ENCODE data around the gene IMMP2L. TPM values are rescaled to one million over a fixed set of nuclear protein-coding genes. Genes with fewer than 3 reads are reported as not detected.

The IMMP2L gene
- total and polyA plus RNA-seq, 2 of the 4 experiments (the other 2 are of a cell fraction): 5.8 to 9.3 TPM

DNA sequence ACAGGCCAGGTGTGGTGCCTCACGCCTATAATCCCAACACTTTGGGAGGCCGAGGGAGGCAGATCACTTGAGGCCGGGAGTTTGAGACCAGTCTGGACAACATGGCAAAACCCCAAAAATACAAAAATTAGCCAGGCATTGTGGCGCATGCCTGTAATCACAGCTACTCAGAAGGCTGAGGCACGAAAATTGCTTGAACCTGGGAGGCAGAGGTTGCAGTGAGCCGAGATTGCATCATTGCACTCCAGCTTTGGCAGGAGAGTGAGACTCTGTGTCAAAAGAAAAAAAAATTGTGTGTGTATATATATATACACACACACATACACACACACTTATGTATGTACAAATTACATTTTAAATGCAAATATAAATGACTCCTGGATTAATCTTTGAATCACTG is 548.2 kb downstream of the IMMP2L start:
- H3K4me1 ChIP-seq (ENCODE audit: control insufficient read depth, insufficient read depth, low read length): no peaks in the 10 kb centered on the region; the same call in 1 of the 2 replicates
- POLR2A ChIA-PET (ENCODE audit: unreplicated experiment): no interaction called here
- no peak overlapping the region for H3K14ac ChIP-seq (replicated peaks; ENCODE audit: low read depth, low read length)
- no peak overlapping the region for H2AK9ac ChIP-seq (replicated peaks; ENCODE audit: low read depth, low read length, poor library complexity)
- no peak overlapping the region for H3K4ac ChIP-seq (ENCODE audit: low read depth, low read length)
- intact Hi-C loops (cut with micrococcal nuclease): no loop called here
- no peak overlapping the region for H2BK120ac ChIP-seq (ENCODE audit: low read depth, low read length)
- dilution Hi-C loops (cut with HindIII; ENCODE audit: low sequenced_read_pairs, unreplicated experiment): no loop called here
- ATAC-seq (ENCODE audit: low read depth) (no peak), DNase-seq (peak; percentile 9)
- H3K27ac ChIP-seq (ENCODE audit: insufficient read depth, low read length): no peak overlapping the region
- 33% methylated on average over 1 of the region's 6 CpGs; no CpG with 5 or more reads in 1 of the 2 experiments for whole genome bisulfite sequencing, 2 experiments (ENCODE audit: extremely low coverage in 2 of 2, insufficient read length in 1 of 2)
- H2BK15ac ChIP-seq (ENCODE audit: low read depth, low read length): no peak overlapping the region
- no peak overlapping the region for H2BK5ac ChIP-seq (ENCODE audit: low read depth, low read length, poor library complexity, severe bottlenecking)
- no peak overlapping the region for H2BK20ac ChIP-seq (ENCODE audit: low read depth, low read length)
- no peak overlapping the region for H3K23ac ChIP-seq (ENCODE audit: low read depth, low read length)
- no peaks in the 10 kb centered on the region for H3K9me1 ChIP-seq (ENCODE audit: insufficient read depth, low read length)
- H4K5ac ChIP-seq (ENCODE audit: low read depth, low read length): no peak overlapping the region
- H4K8ac ChIP-seq (ENCODE audit: low read depth in 2 of 2, low read length in 2 of 2): no peak overlapping the region
- no peak overlapping the region for H3K4me3 ChIP-seq (ENCODE audit: insufficient read depth, low read depth, low read length)
- CTCF ChIA-PET: no interaction called here
- H3K79me1 ChIP-seq (ENCODE audit: low read depth in 1 of 2, low read length in 2 of 2): no peaks in the 10 kb centered on the region
- no peak overlapping the region for H3K4me2 ChIP-seq (ENCODE audit: low read depth, low read length)
- TF ChIP-seq, protein P1, sequence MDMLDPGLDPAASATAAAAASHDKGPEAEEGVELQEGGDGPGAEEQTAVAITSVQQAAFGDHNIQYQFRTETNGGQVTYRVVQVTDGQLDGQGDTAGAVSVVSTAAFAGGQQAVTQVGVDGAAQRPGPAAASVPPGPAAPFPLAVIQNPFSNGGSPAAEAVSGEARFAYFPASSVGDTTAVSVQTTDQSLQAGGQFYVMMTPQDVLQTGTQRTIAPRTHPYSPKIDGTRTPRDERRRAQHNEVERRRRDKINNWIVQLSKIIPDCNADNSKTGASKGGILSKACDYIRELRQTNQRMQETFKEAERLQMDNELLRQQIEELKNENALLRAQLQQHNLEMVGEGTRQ (IDR thresholded peaks at IDR 0.05; ENCODE audit: low read depth, low read length): no peak
- TF ChIP-seq RFX5 (IDR thresholded peaks at IDR 0.05; ENCODE audit: low read depth, low read length): no peak
- TF ChIP-seq FOS (IDR thresholded peaks at IDR 0.05; ENCODE audit: low read depth, low read length): no peak
- peak; percentile 61 for TF ChIP-seq CEBPB (IDR thresholded peaks at IDR 0.05; ENCODE audit: low read depth, low read length)
- no peak for TF ChIP-seq POLR2A (IDR thresholded peaks at IDR 0.05; ENCODE audit: low read depth, low read length)
- TF ChIP-seq MAFK (IDR thresholded peaks at IDR 0.05; ENCODE audit: low read depth, low read length): no peak
- no peak for TF ChIP-seq NFE2L2 (IDR thresholded peaks at IDR 0.05; ENCODE audit: low read depth, low read length)
- no peak for TF ChIP-seq ELK1 (IDR thresholded peaks at IDR 0.05; ENCODE audit: borderline replicate concordance, low read depth, low read length)
- H3K27me3 ChIP-seq (ENCODE audit: control insufficient read depth, insufficient read depth, low read length): no peaks in the 10 kb centered on the region
- no TSS peak for BruUV-seq (replicated peaks)
- no peak overlapping the region for H3K56ac ChIP-seq (ENCODE audit: extremely low read depth, insufficient read depth, low read length)
- no peaks in the 10 kb centered on the region for H4K20me1 ChIP-seq (ENCODE audit: insufficient read depth, low read length)
- no peaks in the 10 kb centered on the region for H3K36me3 ChIP-seq (ENCODE audit: control insufficient read depth, insufficient read depth, low read length)
- no peak overlapping the region for H3K18ac ChIP-seq (ENCODE audit: low read depth, low read length)
- H3K9ac ChIP-seq (ENCODE audit: low read depth, low read length): no peak overlapping the region
- no peak overlapping the region for H4K91ac ChIP-seq (ENCODE audit: insufficient read depth, low read depth, low read length)
- no peak overlapping the region for H2AFZ ChIP-seq (replicated peaks; ENCODE audit: low read length, poor library complexity)
- in situ Hi-C loops (cut with MboI; ENCODE audit: low sequenced_read_pairs): no loop called here
- no peak overlapping the region for H2AK5ac ChIP-seq (ENCODE audit: low read depth, low read length)
- H3K9me3 ChIP-seq (ENCODE audit: control insufficient read depth, insufficient read depth, low read length): no peaks in the 10 kb centered on the region
